Kidney (tissue), 14 donors: ENCODE measurements around the gene LRTM2. TPM values are rescaled to one million over a fixed set of nuclear protein-coding genes. Genes with fewer than 3 reads are reported as not detected.

Experiments used
- DNase-seq, 5 donors: peaks; one replicate each; pipeline ENCODE4 v3.0.0-alpha.2; 2013 to 2020
- FAIRE-seq: peaks from 2 replicates; lab custom pipeline; 2012; peaks lifted over from hg19 to GRCh38; lab: Jason Lieb, UNC
- H3K27ac ChIP-seq, 2 donors: one replicate each; pipeline ENCODE4 v1.7.0; 2013; ENCODE audit warnings: low read depth in 2 of 2, low read length in 2 of 2, inconsistent platforms in 1 of 2
- H3K27me3 ChIP-seq: one replicate; pipeline ENCODE4 v1.7.1; 2013; ENCODE audit warnings: low read length, inconsistent platforms; ENCODE audit not compliant: control insufficient read depth, insufficient read depth
- H3K36me3 ChIP-seq, 3 donors: one replicate each; pipeline versions ENCODE4 v1.7.0 to v1.7.1; 2013; ENCODE audit warnings: low read length in 3 of 3, control low read depth in 1 of 3, inconsistent platforms in 1 of 3; ENCODE audit not compliant: insufficient read depth in 3 of 3, control insufficient read depth in 2 of 3
- H3K4me1 ChIP-seq, 3 donors: one replicate each; pipeline versions ENCODE4 v1.7.0 to v1.7.1; 2013; ENCODE audit warnings: low read length in 3 of 3, inconsistent platforms in 1 of 3, low read depth in 1 of 3; ENCODE audit not compliant: control insufficient read depth in 2 of 3, insufficient read depth in 2 of 3
- H3K4me3 ChIP-seq, 3 donors: one replicate each; pipeline versions ENCODE4 v1.7.0 to v1.8.1; 2013; ENCODE audit warnings: low read length in 3 of 3, control low read depth in 1 of 3, inconsistent platforms in 1 of 3
- H3K9ac ChIP-seq, 3 donors: one replicate each; pipeline versions ENCODE4 v1.7.0 to v1.7.1; 2013; ENCODE audit warnings: low read length in 3 of 3, control low read depth in 1 of 3, inconsistent platforms in 1 of 3
- H3K9me3 ChIP-seq, 3 donors: one replicate each; pipeline versions ENCODE4 v1.7.0 to v1.7.1; 2013; ENCODE audit warnings: low read length in 3 of 3, control low read depth in 1 of 3, inconsistent platforms in 1 of 3; ENCODE audit not compliant: control insufficient read depth in 2 of 3, insufficient read depth in 1 of 3
- CTCF ChIP-seq: IDR thresholded peaks from 3 replicates; pipeline ENCODE4 v1.5.1; 2012; ENCODE audit warnings: mild to moderate bottlenecking, moderate library complexity, borderline replicate concordance; ENCODE audit not compliant: insufficient read depth; ENCODE audit errors: extremely low read depth
- intact Hi-C: fragments of 100-400 bp; cut with DNase I; formaldehyde crosslinking; loops from one replicate; pipeline ENCODE4 v1.11.1; 2022
- polyA plus RNA-seq: library from polyadenylated mRNA; stranded (reverse); fragments of 350-450 nt; fragmentation: Illumina TruSeq; extraction: RNeasy Lipid Tissue Mini Kit (QIAGEN cat#74804); gene quantifications from one replicate; pipeline ENCODE4 v1.2.3, GENCODE V29; 2014; ENCODE audit warnings: low read depth, low replicate concordance; ENCODE audit not compliant: insufficient read depth
- total RNA-seq: library from RNA; stranded (reverse); fragmentation: NEBNext Ultra II Directional; extraction: Animal tissue kit (Norgen Biotek cat#: 25700); gene quantifications from one replicate; pipeline ENCODE4 v1.2.1, GENCODE V29; 2021
- donor health status: control.
- donor health status: control.
- donor health status: control.
- donor health status: control.
- donor health status: control.
- donor health status: DM: yes; HTN: yes; CAD: no.
- donor health status: Normal renal cell carcinoma (clear cell type).

The LRTM2 gene
- total and polyA plus RNA-seq, 2 donors from 2014 or later, result not detected

GRCh38 chr12:1853716-1854115, 33.4 kb downstream of the LRTM2 start:
- H3K36me3 ChIP-seq, result no peaks in the 10 kb centered on the region
- no peaks in the 10 kb centered on the region for H3K4me1 ChIP-seq
- no peaks in the 10 kb centered on the region for H3K27me3 ChIP-seq
- no peak overlapping the region for H3K27ac ChIP-seq
- no peak overlapping the region for H3K4me3 ChIP-seq
- peaks cover 0 to 18% (median 2%) of the 10 kb centered on the region in 3 donors for H3K9me3 ChIP-seq
- intact Hi-C loops, result no loop called here
- no peak overlapping the region for H3K9ac ChIP-seq
- no peak for TF ChIP-seq CTCF
- FAIRE-seq (no peak), DNase-seq (peak in 1 of 5 donors; percentile 4)

GRCh38 chr12:1855241-1855640, 34.9 kb downstream of the LRTM2 start:
- H3K4me1 ChIP-seq, result no peaks in the 10 kb centered on the region
- FAIRE-seq (no peak), DNase-seq (peak in 1 of 5 donors; percentile 6)
- intact Hi-C loops, result no loop called here
- no peaks in the 10 kb centered on the region for H3K27me3 ChIP-seq
- H3K27ac ChIP-seq, result no peak overlapping the region
- no peak for TF ChIP-seq CTCF
- no peak overlapping the region for H3K4me3 ChIP-seq
- no peak overlapping the region for H3K9ac ChIP-seq
- peaks cover 0 to 18% (median 2%) of the 10 kb centered on the region in 3 donors for H3K9me3 ChIP-seq
- no peaks in the 10 kb centered on the region for H3K36me3 ChIP-seq

DNA sequence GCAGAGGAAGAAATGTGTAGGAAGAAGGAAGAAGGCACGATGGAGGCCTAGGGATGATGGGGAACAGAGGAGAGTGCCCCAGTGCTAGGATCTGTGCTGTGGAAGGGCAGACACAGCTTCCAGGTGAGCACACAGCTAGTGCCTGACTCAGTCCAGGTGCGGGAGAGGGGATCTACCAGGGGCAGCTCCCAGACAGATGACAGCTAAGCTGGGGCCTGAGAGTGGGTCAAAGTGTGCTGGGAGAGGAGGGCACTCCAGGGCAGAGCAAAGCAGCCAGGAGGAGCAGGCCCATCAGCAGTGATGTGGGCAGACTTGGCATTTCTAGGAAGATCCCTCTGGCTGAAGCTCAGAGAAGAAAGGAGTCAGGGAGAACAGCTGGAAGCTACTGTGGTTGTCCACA, 36.7 kb downstream of the LRTM2 start:
- Histone ChIP-seq H3K27me3 (no peaks in the 10 kb centered on the region), H3K36me3 (no peaks in the 10 kb centered on the region), H3K4me3 (no peak overlapping the region)

More for the DNA sequence above, 36.7 kb downstream of the LRTM2 start:
- intact Hi-C loops, result no loop called here
- no peak overlapping the region for H3K9ac ChIP-seq
- no peak for TF ChIP-seq CTCF
- H3K9me3 ChIP-seq, result peaks cover 0 to 18% (median 2%) of the 10 kb centered on the region in 3 donors
- FAIRE-seq (no peak), DNase-seq (no peak)
- no peaks in the 10 kb centered on the region for H3K4me1 ChIP-seq
- H3K27ac ChIP-seq, result no peak overlapping the region
